Stomach (tissue), 4 donors: ENCODE measurements around the gene MAST4.

ENCODE experiments used
- CTCF ChIP-seq, 7 experiments: fragments of 450-650 bp in 4 of 7; fragments of 200-600 bp in 3 of 7; sonication (generic) in 3 of 7; IDR thresholded peaks; one replicate each; pipeline ENCODE4 v1.5.1; 2016 to 2019; ENCODE audit warnings: antibody characterized with exemption in 7 of 7, control low read depth in 2 of 7, mild to moderate bottlenecking in 1 of 7
- POLR2A ChIP-seq, 4 donors: fragments of 450-650 bp; IDR thresholded peaks; one replicate each; pipeline ENCODE4 v1.6.1; 2016; ENCODE audit warnings: antibody characterized with exemption in 4 of 4, control low read depth in 2 of 4, mild to moderate bottlenecking in 1 of 4, moderate library complexity in 1 of 4
- POLR2AphosphoS5 ChIP-seq, 3 donors: sonication (generic); formaldehyde crosslinking; IDR thresholded peaks; one replicate each; pipeline ENCODE4 v1.6.1; 2016; ENCODE audit warnings: antibody characterized with exemption in 3 of 3

- no peak for TF ChIP-seq POLR2AphosphoS5 (IDR thresholded peaks at IDR 0.05)
- TF ChIP-seq CTCF (IDR thresholded peaks at IDR 0.05): no peak
- TF ChIP-seq POLR2A (IDR thresholded peaks at IDR 0.05): no peak
Observed at GRCh38 chr5:66684663-66685062, 88.5 kb downstream of the MAST4 start.
